Gastroesophageal sphincter (tissue), 4 donors: Measurements from ENCODE around the gene HDDC3. TPM values are rescaled to one million over a fixed set of nuclear protein-coding genes. Genes with fewer than 3 reads are reported as not detected.

ENCODE experiments used
- ATAC-seq: fragments of 150-250 bp; one replicate; pipeline ENCODE4 v1.9.1; 2016; ENCODE audit warnings: mild to moderate bottlenecking, moderate library complexity
- H3K27ac ChIP-seq, 4 donors: fragments of 200-600 bp; sonication (generic) in 3 of 4; 1 replicate in 3 of 4; 2 replicates in 1 of 4; pipeline ENCODE4 v1.5.1; 2016 to 2019
- H3K27me3 ChIP-seq: fragments of 200-600 bp; sonication (generic); one replicate; pipeline ENCODE4 v1.5.1; 2019
- H3K36me3 ChIP-seq, 2 donors: fragments of 200-600 bp; sonication (generic); one replicate each; pipeline ENCODE4 v1.5.1; 2019; ENCODE audit warnings: control low read depth in 1 of 2
- H3K4me1 ChIP-seq, 3 donors: fragments of 200-600 bp; sonication (generic); 1 replicate in 2 of 3; 2 replicates in 1 of 3; pipeline ENCODE4 v1.5.1; 2016 to 2019; ENCODE audit warnings: control low read depth in 2 of 3
- H3K4me3 ChIP-seq, 2 donors: fragments of 200-600 bp; sonication (generic); one replicate each; pipeline ENCODE4 v1.5.1; 2019; ENCODE audit warnings: mild to moderate bottlenecking in 1 of 2, moderate library complexity in 1 of 2
- H3K9me3 ChIP-seq, 3 donors: fragments of 200-600 bp; sonication (generic); one replicate each; pipeline ENCODE4 v1.5.1; 2017 to 2019; ENCODE audit warnings: control low read depth in 2 of 3
- CTCF ChIP-seq, 4 experiments: fragments of 200-600 bp in 2 of 4; fragments of 450-650 bp in 2 of 4; sonication (generic) in 1 of 4; IDR thresholded peaks; one replicate each; pipeline ENCODE4 v1.5.1; 2017 to 2019; ENCODE audit warnings: antibody characterized with exemption in 4 of 4, mild to moderate bottlenecking in 2 of 4, moderate library complexity in 2 of 4
- EP300 ChIP-seq: sonication (generic); formaldehyde crosslinking; IDR thresholded peaks from one replicate; pipeline ENCODE4 v1.6.1; 2017; ENCODE audit warnings: antibody characterized with exemption, mild to moderate bottlenecking
- POLR2A ChIP-seq, 2 donors: fragments of 450-650 bp; IDR thresholded peaks; one replicate each; pipeline ENCODE4 v1.6.1; 2017; ENCODE audit warnings: antibody characterized with exemption in 2 of 2, mild to moderate bottlenecking in 2 of 2, moderate library complexity in 1 of 2
- POLR2AphosphoS5 ChIP-seq: sonication (generic); formaldehyde crosslinking; IDR thresholded peaks from one replicate; pipeline ENCODE4 v1.6.1; 2017; ENCODE audit warnings: antibody characterized with exemption
- WGBS, 2 donors: methylation state at CpG; one replicate each; pipeline ENCODE4 v1.1.5; 2018; ENCODE audit warnings: low coverage in 1 of 2; 5-methylcytosine and 5-hydroxymethylcytosine counted together
- total RNA-seq, 4 donors: library from RNA; depleted of rRNA; stranded (reverse); fragments of >200 nt; gene quantifications; one replicate each; pipeline ENCODE4 v1.1.0, GENCODE V29; 2016

The HDDC3 gene
- total RNA-seq, 4 donors from 2014 or later = 5.9 to 17.1 (median 8.3) TPM

- Histone ChIP-seq H3K27me3 (no peaks in the 10 kb centered on the region), H3K4me3 (no peak overlapping the region), H3K4me1 (no peaks in the 10 kb centered on the region), H3K9me3 (no peaks in the 10 kb centered on the region), H3K27ac (no peak overlapping the region), H3K36me3 (peaks cover 0 to 100% of the 10 kb centered on the region in 2 donors)
- TF ChIP-seq EP300 = no peak
- TF ChIP-seq POLR2AphosphoS5 = no peak
- no peak for TF ChIP-seq CTCF (IDR thresholded peaks at IDR 0.05)
- TF ChIP-seq POLR2A (IDR thresholded peaks at IDR 0.05) = no peak
- 86 to 98% methylated on average over 5 to 6 of the region's 7 CpGs for WGBS, 2 donors
- ATAC-seq = no peak
These were observed 12.7 kb upstream of the HDDC3 start for GRCh38 chr15:90945091-90945490.

- Histone ChIP-seq H3K27me3 (no peaks in the 10 kb centered on the region), H3K36me3 (peaks cover 0 to 98% of the 10 kb centered on the region in 2 donors), H3K9me3 (no peaks in the 10 kb centered on the region), H3K4me1 (no peaks in the 10 kb centered on the region), H3K4me3 (no peak overlapping the region), H3K27ac (no peak overlapping the region)
- TF ChIP-seq POLR2A (IDR thresholded peaks at IDR 0.05) (no peak), EP300 (no peak), POLR2AphosphoS5 (no peak), CTCF (IDR thresholded peaks at IDR 0.05) (no peak)
- no peak for ATAC-seq
- 57 to 85% methylated on average over 1 to 8 of the region's 12 CpGs for WGBS, 2 donors
These were observed 10.2 kb upstream of the HDDC3 start for GRCh38 chr15:90942354-90943120.

- Histone ChIP-seq H3K36me3 (peaks cover 0 to 89% of the 10 kb centered on the region in 2 donors), H3K27me3 (no peaks in the 10 kb centered on the region), H3K9me3 (no peaks in the 10 kb centered on the region), H3K4me3 (no peak overlapping the region), H3K4me1 (peaks cover 0 to 11% (median 5%) of the 10 kb centered on the region in 3 donors), H3K27ac (no peak overlapping the region)
- WGBS, 2 donors = 96% methylated on average over 4 of the region's 4 CpGs; no CpG with 5 or more reads in 1 of the 2 donors
- ATAC-seq = no peak
- no peak for TF ChIP-seq POLR2A (IDR thresholded peaks at IDR 0.05)
- no peak for TF ChIP-seq CTCF (IDR thresholded peaks at IDR 0.05)
- no peak for TF ChIP-seq EP300
- no peak for TF ChIP-seq POLR2AphosphoS5
These were observed 8.7 kb upstream of the HDDC3 start for GRCh38 chr15:90941038-90941437.

GRCh38 chr15:90939756-90940155, 7.4 kb upstream of the HDDC3 start:
- Histone ChIP-seq H3K27me3 (no peaks in the 10 kb centered on the region), H3K27ac (no peak overlapping the region), H3K4me1 (peaks cover 0 to 21% (median 11%) of the 10 kb centered on the region in 3 donors), H3K4me3 (no peak overlapping the region), H3K9me3 (no peaks in the 10 kb centered on the region), H3K36me3 (peaks cover 0 to 76% of the 10 kb centered on the region in 2 donors)
- TF ChIP-seq POLR2A (IDR thresholded peaks at IDR 0.05) (no peak), CTCF (IDR thresholded peaks at IDR 0.05) (no peak), EP300 (no peak), POLR2AphosphoS5 (no peak)
- 83 to 94% methylated on average over 1 to 3 of the region's 7 CpGs for WGBS, 2 donors
- no peak for ATAC-seq

GRCh38 chr15:90938261-90938660, 5.9 kb upstream of the HDDC3 start:
- Histone ChIP-seq H3K27ac (no peak overlapping the region), H3K9me3 (no peaks in the 10 kb centered on the region), H3K4me3 (no peak overlapping the region), H3K4me1 (peaks cover 0 to 35% (median 19%) of the 10 kb centered on the region in 3 donors), H3K36me3 (peaks cover 0 to 61% of the 10 kb centered on the region in 2 donors), H3K27me3 (no peaks in the 10 kb centered on the region)
- ATAC-seq = no peak
- TF ChIP-seq POLR2AphosphoS5 = no peak
- no peak for TF ChIP-seq EP300
- TF ChIP-seq POLR2A (IDR thresholded peaks at IDR 0.05) = no peak
- 85 to 87% methylated on average over 2 to 5 of the region's 5 CpGs for WGBS, 2 donors
